OCI-LY3 (cell line): Measurements from ENCODE around the gene DTX3.
"Not testable (repeated sequence)": the region's sequence is repeated elsewhere in the genome, so short reads cannot be mapped to it uniquely, and the experiment has no call there.

Experiments used
- H2AFZ ChIP-seq: fragments of 200-600, 300-600 bp; shearing (Covaris generic); 2 replicates; pipeline ENCODE4 v1.6.0; 2014; ENCODE audit warnings: antibody characterized with exemption, low read depth, low read length
- H3K27ac ChIP-seq: fragments of 200-600, 300-600 bp; sonication (generic); 2 replicates; pipeline ENCODE4 v1.5.1; 2014; ENCODE audit warnings: mild to moderate bottlenecking, low read length, moderate library complexity, mixed read lengths
- H3K27me3 ChIP-seq: fragments of 200-600, 300-600 bp; sonication (generic); 2 replicates; pipeline ENCODE4 v1.6.1; 2014; ENCODE audit warnings: low read depth, low read length, mixed read lengths
- H3K36me3 ChIP-seq: fragments of 200-600, 300-600 bp; sonication (generic); replicated peaks from 2 replicates; pipeline ENCODE3; 2014; ENCODE audit warnings: low read depth, low read length, mixed read lengths
- H3K4me1 ChIP-seq: fragments of 300-600, 200-600 bp; sonication (generic); 2 replicates; pipeline ENCODE4 v1.6.1; 2014; ENCODE audit warnings: low read length, mixed read lengths
- H3K4me2 ChIP-seq: fragments of 200-600, 300-600 bp; sonication (generic); 2 replicates; pipeline ENCODE4 v1.6.1; 2014; ENCODE audit warnings: low read length, mixed read lengths
- H3K4me3 ChIP-seq: fragments of 300-600, 200-600 bp; sonication (generic); 2 replicates; pipeline ENCODE4 v1.5.1; 2014; ENCODE audit warnings: antibody characterized with exemption, mild to moderate bottlenecking, low read length, moderate library complexity
- H3K79me2 ChIP-seq: fragments of 300-600, 200-600 bp; shearing (Covaris generic); 2 replicates; pipeline ENCODE4 v1.6.1; 2014; ENCODE audit warnings: mild to moderate bottlenecking, low read length, mixed read lengths
- H3K9ac ChIP-seq: fragments of 300-600, 200-600 bp; shearing (Covaris generic); 2 replicates; pipeline ENCODE4 v1.6.0; 2014; ENCODE audit warnings: mild to moderate bottlenecking, low read length, moderate library complexity
- H3K9me3 ChIP-seq: fragments of 200-600, 300-600 bp; shearing (Covaris generic); 2 replicates; pipeline ENCODE4 v1.6.1; 2014; ENCODE audit warnings: low read length, mixed read lengths; ENCODE audit not compliant: insufficient read depth
- H4K20me1 ChIP-seq: fragments of 200-600, 300-600 bp; sonication (generic); 2 replicates; pipeline ENCODE4 v1.6.1; 2016; ENCODE audit warnings: low read length, mixed read lengths; ENCODE audit not compliant: insufficient read depth
- EZH2phosphoT487 ChIP-seq: fragments of 200-600 bp; shearing (Covaris generic); IDR thresholded peaks from 2 replicates; pipeline ENCODE4 v1.6.1; 2018; ENCODE audit warnings: antibody characterized with exemption, mixed run types, low read depth
- TF ChIP-seq, protein P1 (sequence below): fragments of 200-600, 300-600 bp; sonication (generic); IDR thresholded peaks from 2 replicates; pipeline ENCODE4 v1.5.1; 2014; ENCODE audit warnings: antibody characterized with exemption, low read length, low read depth

The DTX3 gene

GRCh38 chr12:57616383-57617101 is 11.9 kb downstream of the DTX3 start:
- H3K4me1 ChIP-seq = peaks cover 22% of the 10 kb centered on the region
- H3K27ac ChIP-seq = no peak overlapping the region
- H3K9me3 ChIP-seq = no peaks in the 10 kb centered on the region
- H3K4me3 ChIP-seq = no peak overlapping the region
- TF ChIP-seq EZH2phosphoT487 = no peak
- TF ChIP-seq, protein P1, sequence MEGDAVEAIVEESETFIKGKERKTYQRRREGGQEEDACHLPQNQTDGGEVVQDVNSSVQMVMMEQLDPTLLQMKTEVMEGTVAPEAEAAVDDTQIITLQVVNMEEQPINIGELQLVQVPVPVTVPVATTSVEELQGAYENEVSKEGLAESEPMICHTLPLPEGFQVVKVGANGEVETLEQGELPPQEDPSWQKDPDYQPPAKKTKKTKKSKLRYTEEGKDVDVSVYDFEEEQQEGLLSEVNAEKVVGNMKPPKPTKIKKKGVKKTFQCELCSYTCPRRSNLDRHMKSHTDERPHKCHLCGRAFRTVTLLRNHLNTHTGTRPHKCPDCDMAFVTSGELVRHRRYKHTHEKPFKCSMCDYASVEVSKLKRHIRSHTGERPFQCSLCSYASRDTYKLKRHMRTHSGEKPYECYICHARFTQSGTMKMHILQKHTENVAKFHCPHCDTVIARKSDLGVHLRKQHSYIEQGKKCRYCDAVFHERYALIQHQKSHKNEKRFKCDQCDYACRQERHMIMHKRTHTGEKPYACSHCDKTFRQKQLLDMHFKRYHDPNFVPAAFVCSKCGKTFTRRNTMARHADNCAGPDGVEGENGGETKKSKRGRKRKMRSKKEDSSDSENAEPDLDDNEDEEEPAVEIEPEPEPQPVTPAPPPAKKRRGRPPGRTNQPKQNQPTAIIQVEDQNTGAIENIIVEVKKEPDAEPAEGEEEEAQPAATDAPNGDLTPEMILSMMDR = no peak
- no peak overlapping the region for H3K9ac ChIP-seq
- H2AFZ ChIP-seq = no peak overlapping the region
- H3K4me2 ChIP-seq = no peak overlapping the region
- no peaks in the 10 kb centered on the region for H3K79me2 ChIP-seq
- H4K20me1 ChIP-seq = no peaks in the 10 kb centered on the region
- no peaks in the 10 kb centered on the region for H3K27me3 ChIP-seq
- peaks cover 4% of the 10 kb centered on the region for H3K36me3 ChIP-seq

DNA sequence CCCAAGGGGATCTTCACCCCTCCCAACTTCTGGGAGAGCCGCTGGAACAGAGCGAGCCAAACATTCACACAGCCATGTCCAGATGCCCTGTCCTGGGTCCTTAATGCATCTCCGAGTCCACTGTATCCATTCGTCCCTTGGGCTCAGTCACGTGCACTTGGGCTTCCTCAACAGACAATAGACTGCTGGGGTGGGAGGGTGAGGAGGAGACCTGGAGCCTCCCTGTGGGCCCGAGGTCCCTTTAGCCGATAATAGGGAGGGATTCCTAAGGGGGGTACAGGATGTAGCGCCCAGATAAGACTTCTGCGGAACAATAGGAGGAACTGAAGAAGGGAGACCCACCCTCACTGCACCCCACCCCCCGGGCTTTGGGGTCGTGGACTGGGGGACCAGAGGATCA is 13.3 kb downstream of the DTX3 start:
- Histone ChIP-seq H3K4me3 (no peak overlapping the region), H3K4me1 (peaks cover 17% of the 10 kb centered on the region), H3K9ac (no peak overlapping the region), H3K9me3 (no peaks in the 10 kb centered on the region), H3K27me3 (no peaks in the 10 kb centered on the region), H3K4me2 (no peak overlapping the region), H3K27ac (no peak overlapping the region), H3K79me2 (no peaks in the 10 kb centered on the region), H3K36me3 (peaks cover 4% of the 10 kb centered on the region), H4K20me1 (no peaks in the 10 kb centered on the region), H2AFZ (no peak overlapping the region)
- TF ChIP-seq EZH2phosphoT487 = no peak
- TF ChIP-seq, protein P1 = no peak

GRCh38 chr12:57618431-57618830 is 13.8 kb downstream of the DTX3 start:
- not testable (repeated sequence) for H2AFZ ChIP-seq, H3K9ac ChIP-seq, H3K36me3 ChIP-seq, H3K27ac ChIP-seq, H3K4me2 ChIP-seq, H3K27me3 ChIP-seq, H3K4me3 ChIP-seq, H3K79me2 ChIP-seq, H3K9me3 ChIP-seq, H4K20me1 ChIP-seq
- H3K4me1 ChIP-seq = peaks cover 16% of the 10 kb centered on the region

- H3K4me3 ChIP-seq = no peak overlapping the region
- no peak for TF ChIP-seq EZH2phosphoT487
- TF ChIP-seq, protein P1 = no peak
- H3K9me3 ChIP-seq = no peaks in the 10 kb centered on the region
- H3K4me1 ChIP-seq = peaks cover 11% of the 10 kb centered on the region
- H3K36me3 ChIP-seq = peaks cover 4% of the 10 kb centered on the region
- no peak overlapping the region for H3K4me2 ChIP-seq
- H3K9ac ChIP-seq = no peak overlapping the region
- H4K20me1 ChIP-seq = no peaks in the 10 kb centered on the region
- H3K79me2 ChIP-seq = no peaks in the 10 kb centered on the region
- H3K27ac ChIP-seq = no peak overlapping the region
- H3K27me3 ChIP-seq = no peaks in the 10 kb centered on the region
- no peak overlapping the region for H2AFZ ChIP-seq
These were observed 14.4 kb downstream of the DTX3 start for GRCh38 chr12:57618966-57619433.
